ENCODE results near the gene IGFBP3.

DNA sequence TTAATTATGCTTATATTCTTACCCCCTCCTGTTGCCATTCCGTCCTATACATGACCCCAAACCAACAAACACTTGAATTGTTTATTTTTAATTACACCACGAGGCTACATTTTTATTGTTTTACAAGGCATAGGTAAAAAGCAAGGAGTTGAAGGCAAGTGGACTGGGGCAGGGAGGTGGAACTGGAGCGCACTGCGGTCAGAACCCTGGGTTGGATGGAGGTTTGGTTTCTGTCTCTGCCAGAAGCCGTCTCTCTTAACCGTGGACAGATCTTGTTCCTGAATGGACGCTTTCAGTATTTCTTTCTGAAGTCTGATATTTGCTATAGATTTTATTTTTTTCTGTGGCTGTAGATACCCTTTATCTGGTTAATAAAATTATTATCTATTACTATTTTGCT lies 19.9 kb upstream of the IGFBP3 start:
- TF ChIP-seq CTCF (IDR thresholded peaks at IDR 0.05): no peak
- TF ChIP-seq POLR2A (IDR thresholded peaks at IDR 0.05): no peak

Data from gastroesophageal sphincter (tissue), 3 donors.